ENCODE measurements around the gene THSD7A.
"Not testable (repeated sequence)": the region's sequence is repeated elsewhere in the genome, so short reads cannot be mapped to it uniquely, and the experiment has no call there.

Gene THSD7A

DNA sequence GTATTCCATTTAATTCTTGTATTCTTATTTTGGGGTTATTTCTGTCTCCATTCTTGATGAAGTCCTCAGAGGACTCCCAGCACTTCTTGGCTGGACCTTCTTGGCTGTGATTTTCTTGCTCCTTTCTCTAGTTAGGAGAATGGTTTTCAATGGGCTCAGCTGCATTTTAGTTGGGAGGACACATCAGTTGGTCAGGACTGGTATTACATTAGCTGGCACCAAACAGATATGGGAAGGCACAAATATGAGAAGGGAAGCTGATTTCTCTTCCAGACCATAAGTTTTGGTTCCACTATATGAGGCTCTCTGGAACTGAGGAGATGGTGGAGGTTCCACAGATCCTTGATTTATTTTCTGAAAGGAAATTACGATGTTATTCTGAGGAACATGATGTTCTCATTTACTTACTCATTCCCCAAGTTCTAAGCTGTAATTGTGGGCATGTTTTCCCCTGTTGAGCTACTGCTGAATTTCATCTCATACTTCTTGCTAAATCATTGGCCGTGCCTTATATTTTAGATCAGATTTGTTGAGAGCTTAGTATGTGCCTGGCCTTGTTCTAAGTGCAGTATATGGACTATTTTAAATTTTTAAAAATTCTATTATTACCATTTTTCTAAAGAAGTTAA, 261.0 kb downstream of the THSD7A start:
- no peak for FAIRE-seq

- FAIRE-seq = no peak
These were observed 261.8 kb downstream of the THSD7A start for GRCh38 chr7:11570205-11570604.

GRCh38 chr7:11567571-11567970, 264.4 kb downstream of the THSD7A start:
- no peak for FAIRE-seq

GRCh38 chr7:11557627-11558026, 274.4 kb downstream of the THSD7A start:
- no peak for FAIRE-seq

DNA sequence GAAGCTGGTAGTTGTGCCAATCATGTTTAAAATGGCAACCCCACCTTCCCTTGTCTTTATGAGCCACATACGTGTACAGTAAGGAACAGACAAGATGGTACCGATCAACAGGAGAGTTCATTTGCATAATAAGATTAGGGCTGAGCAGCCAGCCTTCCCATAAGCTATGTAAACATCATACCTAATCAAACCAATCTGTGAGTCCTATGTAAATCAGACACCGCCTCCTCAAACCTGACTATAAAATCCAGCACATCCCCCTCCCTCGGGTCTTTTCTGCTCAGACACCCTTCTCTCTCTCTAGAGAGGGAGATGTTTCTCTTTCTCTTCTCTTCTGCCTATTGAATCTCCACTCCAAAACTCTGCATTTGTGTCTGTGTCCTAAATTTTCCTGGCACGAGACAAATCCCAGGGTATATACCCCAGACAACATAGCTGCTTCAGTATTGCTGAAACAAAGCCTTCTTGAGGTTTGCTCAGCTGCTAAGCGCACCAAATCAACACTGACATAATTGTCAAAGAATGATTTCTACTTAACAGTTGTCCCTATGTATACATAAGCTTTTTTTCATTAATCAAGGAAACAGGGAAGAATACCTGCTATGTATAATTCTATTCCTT, 279.2 kb downstream of the THSD7A start:
- no peak for FAIRE-seq

GRCh38 chr7:11551470-11551869, 280.5 kb downstream of the THSD7A start:
- FAIRE-seq = no peak

DNA sequence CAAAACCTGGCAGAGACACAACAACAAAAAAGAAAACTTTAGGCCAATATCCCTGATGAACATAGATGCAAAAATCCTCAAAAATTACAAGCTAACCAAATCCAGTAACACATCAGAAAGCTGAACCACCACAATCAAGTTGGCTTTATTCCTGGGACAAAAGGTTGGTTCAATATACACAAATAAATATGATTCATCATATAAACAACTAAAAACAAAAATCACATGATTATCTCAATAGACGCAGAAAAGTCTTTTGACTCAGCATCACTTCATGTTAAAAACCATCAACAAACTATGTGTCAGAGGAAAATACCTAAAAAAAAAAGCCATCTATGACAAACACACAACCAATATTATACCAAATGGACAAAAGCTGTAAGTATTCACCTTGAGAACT, 283.5 kb downstream of the THSD7A start:
- FAIRE-seq = no peak

- FAIRE-seq = no peak
These were observed 290.7 kb downstream of the THSD7A start for GRCh38 chr7:11541330-11541729.

GRCh38 chr7:11540271-11540761, 291.7 kb downstream of the THSD7A start:
- FAIRE-seq = no peak

DNA sequence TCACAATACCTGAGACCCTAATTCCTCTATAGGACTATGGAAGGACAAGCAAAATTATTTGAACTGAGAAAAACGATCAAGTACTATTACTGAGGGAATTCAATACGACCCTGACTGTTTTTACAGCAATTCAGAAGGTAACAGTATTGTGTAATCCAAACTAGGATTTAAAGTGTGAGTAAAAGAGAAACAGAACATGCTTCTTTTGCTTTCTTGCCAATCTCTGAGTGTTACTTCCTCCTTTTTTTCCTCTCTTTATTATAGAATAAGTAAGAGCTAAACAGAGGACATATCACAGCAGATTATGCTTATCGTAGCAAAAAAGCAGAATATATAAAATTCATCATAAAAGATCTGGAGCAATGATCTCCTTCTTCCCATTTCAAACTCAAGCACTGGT, 292.1 kb downstream of the THSD7A start:
- no peak for FAIRE-seq

DNA sequence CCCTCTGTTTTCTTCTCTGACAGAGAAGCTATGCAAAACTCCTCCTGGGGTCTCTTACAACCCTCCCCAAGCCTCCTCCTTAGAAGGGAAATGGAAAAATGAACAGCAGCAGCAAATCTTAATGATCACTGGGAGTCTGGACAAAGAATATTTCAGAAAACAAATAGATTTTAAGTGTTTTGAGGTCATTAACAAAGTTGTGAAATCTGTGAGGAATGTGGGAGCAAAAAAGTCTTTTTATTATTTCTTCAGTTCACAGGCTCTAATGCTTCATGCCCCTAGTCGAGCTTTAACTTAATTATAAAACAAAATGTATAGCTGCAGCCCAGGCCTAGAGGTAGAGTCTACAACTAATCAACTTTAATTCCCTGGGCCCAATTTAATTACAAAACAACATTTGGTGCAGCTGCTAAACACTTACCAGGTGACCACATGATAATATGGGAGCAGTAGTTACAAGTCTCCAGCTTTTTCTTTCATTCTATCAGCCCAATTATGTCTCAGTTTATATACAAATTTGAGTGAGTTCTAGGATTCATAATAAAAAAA, 293.2 kb downstream of the THSD7A start:
- FAIRE-seq = no peak

GRCh38 chr7:11533229-11533820, 298.7 kb downstream of the THSD7A start:
- no peak for FAIRE-seq

- FAIRE-seq = no peak
These were observed 302.6 kb downstream of the THSD7A start for GRCh38 chr7:11529382-11529781.

DNA sequence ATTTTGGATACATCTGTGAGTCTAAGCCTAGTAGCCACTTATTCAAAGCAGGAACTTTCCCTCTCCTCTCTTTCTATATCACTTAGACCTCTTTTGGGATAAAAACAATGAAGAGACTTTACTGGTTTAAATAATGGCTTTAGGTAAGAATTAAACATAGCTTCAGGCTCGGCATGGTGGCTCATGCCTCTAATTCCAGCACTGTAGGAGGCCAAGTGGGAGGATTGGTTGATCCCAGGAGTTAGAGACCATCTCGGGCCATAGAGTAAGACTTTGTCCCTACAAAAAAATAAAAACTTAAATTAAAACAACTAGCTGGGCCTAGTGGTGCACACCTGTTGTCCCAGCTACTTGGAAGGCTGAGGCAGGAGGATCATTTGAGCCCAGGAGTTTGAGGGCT, 304.3 kb downstream of the THSD7A start:
- FAIRE-seq = no peak

- FAIRE-seq = no peak
These were observed 307.3 kb downstream of the THSD7A start for GRCh38 chr7:11524476-11525397.

DNA sequence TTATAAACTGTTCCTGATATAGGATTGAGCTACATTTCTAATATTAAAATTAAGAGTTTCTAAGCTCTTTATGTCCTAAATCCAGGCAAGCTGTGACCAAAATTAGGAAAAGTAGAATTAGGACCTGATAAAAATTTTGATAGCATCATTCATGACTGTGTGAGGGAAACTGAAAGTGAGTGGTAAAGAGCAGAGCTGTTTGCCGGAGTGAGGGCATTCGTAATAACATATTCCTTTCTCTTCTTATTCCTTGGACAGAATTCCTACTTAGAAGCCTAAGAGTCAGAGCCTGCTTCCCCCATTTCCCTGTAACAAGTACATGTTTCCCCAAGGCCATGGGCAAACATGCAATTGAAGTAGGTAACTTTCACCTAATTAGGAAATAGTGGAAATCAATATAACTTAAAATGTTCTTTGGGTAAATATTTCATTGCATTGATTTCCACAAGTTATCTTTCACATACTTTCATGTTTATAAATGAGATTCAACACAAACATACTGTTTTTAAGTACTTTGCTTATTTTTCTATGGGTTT, 310.0 kb downstream of the THSD7A start:
- FAIRE-seq = not testable (repeated sequence)

- FAIRE-seq = no peak
These were observed 314.1 kb downstream of the THSD7A start for GRCh38 chr7:11517853-11518252.

DNA sequence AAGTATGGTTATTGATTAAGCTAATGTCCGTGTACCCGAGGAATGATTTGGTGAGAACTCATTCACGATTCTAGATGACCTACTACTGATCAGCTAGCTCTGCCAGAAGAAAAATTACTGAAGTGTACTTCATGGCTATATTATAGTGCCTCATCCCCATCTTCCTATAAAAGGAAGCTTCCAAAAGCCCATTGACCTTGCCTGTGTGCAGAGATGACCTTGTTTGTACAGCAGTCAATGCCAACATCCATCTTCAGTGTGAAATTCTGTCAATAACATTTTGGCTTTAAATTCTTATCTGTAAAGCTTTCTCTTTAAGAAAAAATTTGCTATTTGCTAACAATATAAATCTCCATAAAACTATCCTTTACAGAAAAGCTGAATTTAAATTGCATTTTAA, 315.7 kb downstream of the THSD7A start:
- no peak for FAIRE-seq

GRCh38 chr7:11513460-11513859, 318.5 kb downstream of the THSD7A start:
- no peak for FAIRE-seq

DNA sequence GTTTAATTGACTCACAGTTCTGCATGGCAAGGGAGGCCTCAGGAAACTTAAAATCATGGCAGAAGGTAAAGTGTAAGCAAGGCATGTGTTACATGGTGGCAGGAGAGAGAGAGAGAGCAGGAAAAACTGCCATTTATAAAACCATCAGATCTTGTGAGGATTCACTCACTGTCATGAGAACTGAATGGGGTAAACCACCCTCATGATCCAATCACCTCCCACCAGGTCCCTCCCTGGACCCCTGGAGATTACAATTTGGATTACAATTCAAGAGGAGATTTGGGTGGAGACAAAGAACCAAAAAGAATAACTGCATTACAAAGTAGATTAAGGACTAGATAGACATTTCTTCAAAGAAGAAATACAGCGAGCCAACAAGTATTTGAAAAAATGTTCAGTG, 324.1 kb downstream of the THSD7A start:
- FAIRE-seq = no peak

GRCh38 chr7:11506417-11506816, 325.6 kb downstream of the THSD7A start:
- no peak for FAIRE-seq

GRCh38 chr7:11505471-11505985, 326.5 kb downstream of the THSD7A start:
- FAIRE-seq = no peak
